ENCODE measurements around the gene CIAPIN1.

DNA sequence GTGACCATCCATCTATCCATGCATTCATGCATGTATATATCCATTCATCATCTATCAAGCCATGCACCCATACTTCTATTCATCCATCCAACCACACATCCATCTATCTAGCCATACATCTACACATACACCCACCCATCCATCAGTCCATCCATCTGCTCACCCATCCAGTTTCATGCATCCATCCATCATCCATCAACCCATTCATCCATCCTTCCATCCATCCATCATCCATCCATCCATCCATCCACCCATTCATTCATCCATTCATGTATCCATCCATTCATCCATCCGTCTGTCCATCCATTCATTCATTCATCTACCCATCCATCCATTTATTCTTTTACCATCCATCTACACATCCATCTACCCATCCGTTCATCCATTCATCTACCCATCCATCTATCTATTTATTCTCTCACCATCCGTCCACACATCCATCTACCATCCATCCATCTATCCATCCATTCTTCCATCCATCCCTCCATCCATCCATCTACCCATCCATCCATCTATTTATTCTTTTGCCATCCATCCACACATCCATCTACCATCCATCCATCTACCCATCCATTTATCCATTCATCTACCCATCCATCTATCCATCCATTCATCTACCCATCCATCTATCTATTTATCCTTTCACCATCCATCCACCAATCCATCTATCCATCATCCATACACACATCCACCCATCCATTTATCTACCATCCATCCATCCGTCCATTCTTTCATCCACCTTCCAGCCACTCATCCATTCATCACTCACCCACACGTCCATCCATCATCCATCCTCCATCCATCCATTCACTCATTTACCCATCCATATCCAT, 39.4 kb downstream of the CIAPIN1 start:
- no peak for TF ChIP-seq POLR2A (IDR thresholded peaks at IDR 0.05; ENCODE audit: control extremely low read depth in 1 of 2, low read depth in 2 of 2, low read length in 2 of 2)
- TF ChIP-seq SUZ12 (IDR thresholded peaks at IDR 0.05; ENCODE audit: low read length) = no peak
- TF ChIP-seq EP300 (IDR thresholded peaks at IDR 0.05; ENCODE audit: borderline replicate concordance in 1 of 2, low read depth in 2 of 2, low read length in 2 of 2) = no peak
- TF ChIP-seq, protein P1, sequence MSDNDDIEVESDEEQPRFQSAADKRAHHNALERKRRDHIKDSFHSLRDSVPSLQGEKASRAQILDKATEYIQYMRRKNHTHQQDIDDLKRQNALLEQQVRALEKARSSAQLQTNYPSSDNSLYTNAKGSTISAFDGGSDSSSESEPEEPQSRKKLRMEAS (IDR thresholded peaks at IDR 0.05) = no peak
- no peak for TF ChIP-seq CTCF (IDR thresholded peaks at IDR 0.05; ENCODE audit: control extremely low read depth in 1 of 3, insufficient read depth in 1 of 3, low read depth in 1 of 3, low read length in 3 of 3)
- TF ChIP-seq RBBP5 (IDR thresholded peaks at IDR 0.05; ENCODE audit: borderline replicate concordance, low read depth, low read length) = no peak
- TF ChIP-seq SIRT6 (IDR thresholded peaks at IDR 0.05; ENCODE audit: low read length) = no peak
- TF ChIP-seq JUN (IDR thresholded peaks at IDR 0.05; ENCODE audit: low read depth, low read length) = no peak
- no peak for TF ChIP-seq TEAD4 (IDR thresholded peaks at IDR 0.05; ENCODE audit: low read depth, low read length)
- TF ChIP-seq JUND (IDR thresholded peaks at IDR 0.05; ENCODE audit: low read length) = no peak

Measured in H1 (cell line).